Measurements from ENCODE around the gene DEPDC5. TPM values are rescaled to one million over a fixed set of nuclear protein-coding genes. Genes with fewer than 3 reads are reported as not detected.

DEPDC5 gene
- total RNA-seq, 1 donor from 2014 or later = 37.1 TPM

DNA sequence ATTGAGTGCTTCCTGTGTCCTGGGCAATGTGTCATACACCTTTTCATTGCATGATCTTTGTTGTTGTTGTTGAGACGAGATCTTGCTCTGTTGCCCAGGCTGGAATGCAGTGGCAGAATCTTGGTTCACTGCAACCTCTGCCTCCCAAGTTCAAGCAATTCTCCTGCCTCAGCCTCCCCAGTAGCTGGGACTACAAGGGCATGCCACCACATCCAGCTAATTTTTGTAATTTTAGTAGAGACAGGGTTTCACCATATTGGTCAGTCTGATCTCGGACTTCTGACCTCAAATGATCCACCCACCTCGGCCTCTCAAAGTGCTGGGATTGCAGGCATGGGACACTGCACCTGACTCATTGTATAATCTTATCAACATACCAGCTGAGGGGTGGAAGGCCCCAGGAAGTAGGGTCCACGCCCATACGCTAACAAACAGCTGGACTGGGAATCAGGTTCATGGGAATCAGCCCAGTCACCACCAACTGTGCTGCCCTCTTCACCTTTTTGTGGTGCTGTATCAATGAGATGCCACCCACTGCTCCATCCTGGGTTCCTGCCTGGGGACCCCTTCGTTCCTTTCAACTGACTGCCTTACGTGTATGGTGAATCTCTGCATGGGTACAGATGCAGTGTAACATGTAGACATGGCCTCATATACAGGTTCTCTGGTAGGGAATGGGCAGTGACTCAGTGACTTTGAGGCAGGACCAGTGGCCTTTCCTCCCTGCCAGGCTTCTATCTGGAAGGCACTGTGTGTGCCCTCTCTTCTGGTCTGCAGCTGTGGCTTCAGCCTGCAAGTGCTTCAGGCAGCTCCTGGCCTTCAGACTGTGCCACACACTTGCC is 158.0 kb downstream of the DEPDC5 start:
- H3K9ac ChIP-seq = no peak overlapping the region
- H3K27me3 Mint-ChIP-seq (ENCODE audit: insufficient read depth, low read depth) = peaks cover 2% of the 10 kb centered on the region
- TF ChIP-seq, protein P1, sequence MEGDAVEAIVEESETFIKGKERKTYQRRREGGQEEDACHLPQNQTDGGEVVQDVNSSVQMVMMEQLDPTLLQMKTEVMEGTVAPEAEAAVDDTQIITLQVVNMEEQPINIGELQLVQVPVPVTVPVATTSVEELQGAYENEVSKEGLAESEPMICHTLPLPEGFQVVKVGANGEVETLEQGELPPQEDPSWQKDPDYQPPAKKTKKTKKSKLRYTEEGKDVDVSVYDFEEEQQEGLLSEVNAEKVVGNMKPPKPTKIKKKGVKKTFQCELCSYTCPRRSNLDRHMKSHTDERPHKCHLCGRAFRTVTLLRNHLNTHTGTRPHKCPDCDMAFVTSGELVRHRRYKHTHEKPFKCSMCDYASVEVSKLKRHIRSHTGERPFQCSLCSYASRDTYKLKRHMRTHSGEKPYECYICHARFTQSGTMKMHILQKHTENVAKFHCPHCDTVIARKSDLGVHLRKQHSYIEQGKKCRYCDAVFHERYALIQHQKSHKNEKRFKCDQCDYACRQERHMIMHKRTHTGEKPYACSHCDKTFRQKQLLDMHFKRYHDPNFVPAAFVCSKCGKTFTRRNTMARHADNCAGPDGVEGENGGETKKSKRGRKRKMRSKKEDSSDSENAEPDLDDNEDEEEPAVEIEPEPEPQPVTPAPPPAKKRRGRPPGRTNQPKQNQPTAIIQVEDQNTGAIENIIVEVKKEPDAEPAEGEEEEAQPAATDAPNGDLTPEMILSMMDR (IDR thresholded peaks at IDR 0.05) = no peak
- TF ChIP-seq EZH2 (IDR thresholded peaks at IDR 0.05) (no peak), EZH2phosphoT487 (IDR thresholded peaks at IDR 0.05) (no peak)
- peaks cover 2% of the 10 kb centered on the region for H3K4me1 Mint-ChIP-seq
- DNase-seq (ENCODE audit: low spot score) = no peak
- H3K36me3 Mint-ChIP-seq = peaks cover 10% of the 10 kb centered on the region
- H3K27ac ChIP-seq = no peak overlapping the region
- H3F3A ChIP-seq (ENCODE audit: low read depth) = no peaks in the 10 kb centered on the region
- no peaks in the 10 kb centered on the region for H3K9me3 ChIP-seq (ENCODE audit: low read depth)
- H3K9me3 Mint-ChIP-seq = no peaks in the 10 kb centered on the region
- no peaks in the 10 kb centered on the region for H3K4me1 ChIP-seq
- H3K36me3 ChIP-seq = no peaks in the 10 kb centered on the region
- H3K4me2 ChIP-seq = no peak overlapping the region
- no peak overlapping the region for H3K4me3 ChIP-seq
- H3K4me3 Mint-ChIP-seq = no peak overlapping the region
- H3K79me2 ChIP-seq (ENCODE audit: low read depth) = no peaks in the 10 kb centered on the region
- no peak overlapping the region for H2AFZ ChIP-seq (replicated peaks)
- no peak overlapping the region for H3K27ac Mint-ChIP-seq
- no peaks in the 10 kb centered on the region for H4K20me1 ChIP-seq (ENCODE audit: low read depth)
- H3K27me3 ChIP-seq = no peaks in the 10 kb centered on the region

- H3K27ac Mint-ChIP-seq = no peak overlapping the region
- H3K4me1 Mint-ChIP-seq = peaks cover 4% of the 10 kb centered on the region
- no peak for TF ChIP-seq EZH2phosphoT487 (IDR thresholded peaks at IDR 0.05)
- TF ChIP-seq, protein P1 (IDR thresholded peaks at IDR 0.05) = no peak
- no peak for TF ChIP-seq EZH2 (IDR thresholded peaks at IDR 0.05)
Observed at GRCh38 chr22:31912407-31912743, 158.6 kb downstream of the DEPDC5 start.

DNA sequence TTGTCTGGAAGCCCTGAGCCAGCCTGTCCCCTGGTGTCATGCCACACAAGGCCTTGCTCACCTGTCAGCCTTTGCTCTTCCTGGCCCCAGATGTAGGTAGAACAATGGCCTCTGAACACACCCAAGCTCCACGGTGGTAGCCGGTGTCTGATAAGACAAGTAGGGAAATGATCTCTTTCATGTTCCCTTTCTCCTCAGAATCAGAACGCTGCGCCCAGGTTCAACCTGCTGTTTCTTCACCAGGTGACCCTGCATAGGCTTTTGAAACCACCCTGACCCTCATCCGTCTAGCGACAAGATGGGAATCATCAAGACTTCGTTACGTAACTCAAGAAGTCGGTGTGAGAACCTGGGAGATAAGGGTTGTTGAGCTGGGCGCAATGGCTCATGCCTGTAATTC is 161.8 kb downstream of the DEPDC5 start:
- Histone ChIP-seq H3K27ac (no peak overlapping the region), H3K27me3 (no peaks in the 10 kb centered on the region), H3F3A (ENCODE audit: low read depth) (no peaks in the 10 kb centered on the region), H3K36me3 (no peaks in the 10 kb centered on the region), H3K9me3 (ENCODE audit: low read depth) (no peaks in the 10 kb centered on the region), H2AFZ (replicated peaks) (no peak overlapping the region), H3K4me1 (no peaks in the 10 kb centered on the region), H3K4me2 (no peak overlapping the region), H3K9ac (no peak overlapping the region), H3K4me3 (no peak overlapping the region), H3K79me2 (ENCODE audit: low read depth) (no peaks in the 10 kb centered on the region), H4K20me1 (ENCODE audit: low read depth) (no peaks in the 10 kb centered on the region)
- DNase-seq (ENCODE audit: low spot score) = no peak
- TF ChIP-seq EZH2 (IDR thresholded peaks at IDR 0.05) = no peak
- TF ChIP-seq, protein P1 (IDR thresholded peaks at IDR 0.05) = no peak
- TF ChIP-seq EZH2phosphoT487 (IDR thresholded peaks at IDR 0.05) = no peak
- no peaks in the 10 kb centered on the region for H3K9me3 Mint-ChIP-seq
- H3K36me3 Mint-ChIP-seq = no peaks in the 10 kb centered on the region
- H3K27me3 Mint-ChIP-seq (ENCODE audit: insufficient read depth, low read depth) = no peaks in the 10 kb centered on the region
- H3K4me1 Mint-ChIP-seq = peaks cover 20% of the 10 kb centered on the region
- peak overlapping the region; percentile 33 for H3K27ac Mint-ChIP-seq
- H3K4me3 Mint-ChIP-seq = no peak overlapping the region

More at GRCh38 chr22:31912407-31912743, 158.6 kb downstream of the DEPDC5 start:
- no peak overlapping the region for H3K4me3 Mint-ChIP-seq
- Histone ChIP-seq H3K9ac (no peak overlapping the region), H3K9me3 (ENCODE audit: low read depth) (no peaks in the 10 kb centered on the region), H3F3A (ENCODE audit: low read depth) (no peaks in the 10 kb centered on the region), H4K20me1 (ENCODE audit: low read depth) (no peaks in the 10 kb centered on the region), H3K79me2 (ENCODE audit: low read depth) (no peaks in the 10 kb centered on the region), H3K36me3 (no peaks in the 10 kb centered on the region), H2AFZ (replicated peaks) (no peak overlapping the region), H3K27ac (no peak overlapping the region), H3K27me3 (no peaks in the 10 kb centered on the region), H3K4me1 (no peaks in the 10 kb centered on the region), H3K4me3 (no peak overlapping the region), H3K4me2 (no peak overlapping the region)
- H3K9me3 Mint-ChIP-seq = no peaks in the 10 kb centered on the region
- peaks cover 2% of the 10 kb centered on the region for H3K27me3 Mint-ChIP-seq (ENCODE audit: insufficient read depth, low read depth)
- peaks cover 6% of the 10 kb centered on the region for H3K36me3 Mint-ChIP-seq
- DNase-seq (ENCODE audit: low spot score) = no peak

All from neural progenitor cell (in vitro differentiated cells).